Measurements from ENCODE around the gene ZNF184.

The ZNF184 gene

DNA sequence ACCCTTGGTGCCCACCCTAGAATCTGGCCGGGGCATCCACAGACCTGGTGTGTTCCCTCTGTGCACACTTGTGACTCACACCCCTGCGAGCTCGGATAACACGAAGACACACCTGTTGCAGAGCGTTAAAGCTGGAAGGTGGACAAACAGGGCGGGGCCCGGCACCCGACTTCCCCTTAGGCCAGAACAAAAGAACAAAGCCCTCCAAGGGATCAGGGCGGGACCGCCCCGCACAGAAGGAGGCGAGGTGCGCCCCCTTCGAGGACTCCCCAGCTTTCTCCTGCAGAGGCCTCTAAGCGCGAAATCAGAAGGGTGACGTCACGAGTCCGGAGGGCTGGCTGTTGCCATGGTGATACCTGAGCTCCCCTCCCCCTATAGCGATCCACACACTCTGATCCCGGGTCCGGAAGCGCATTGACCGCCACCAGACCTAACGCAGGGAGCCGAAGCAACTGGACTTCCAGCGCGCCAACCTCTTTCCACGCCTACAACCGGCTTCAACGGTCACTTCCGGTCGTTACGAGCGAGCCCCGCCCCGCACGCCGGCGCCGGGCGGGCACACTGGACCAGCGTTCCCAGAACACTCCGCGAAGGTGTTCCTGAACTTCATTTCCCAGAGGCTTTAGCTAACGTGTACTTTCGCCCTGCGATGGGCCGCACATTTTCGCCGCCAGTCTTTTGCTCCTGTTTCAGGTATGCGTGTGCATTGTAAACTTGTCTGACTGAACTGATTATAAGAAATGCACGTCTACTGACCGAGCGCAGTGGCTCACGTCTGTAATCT, at the start of gene ZNF184:
Gene ZNF184 (minus strand): TSS at position 489 of the 784 bp plus-strand sequence. CDS start 811 bp downstream, outside the sequence.
- DNase-seq: peak; percentile 98

DNA sequence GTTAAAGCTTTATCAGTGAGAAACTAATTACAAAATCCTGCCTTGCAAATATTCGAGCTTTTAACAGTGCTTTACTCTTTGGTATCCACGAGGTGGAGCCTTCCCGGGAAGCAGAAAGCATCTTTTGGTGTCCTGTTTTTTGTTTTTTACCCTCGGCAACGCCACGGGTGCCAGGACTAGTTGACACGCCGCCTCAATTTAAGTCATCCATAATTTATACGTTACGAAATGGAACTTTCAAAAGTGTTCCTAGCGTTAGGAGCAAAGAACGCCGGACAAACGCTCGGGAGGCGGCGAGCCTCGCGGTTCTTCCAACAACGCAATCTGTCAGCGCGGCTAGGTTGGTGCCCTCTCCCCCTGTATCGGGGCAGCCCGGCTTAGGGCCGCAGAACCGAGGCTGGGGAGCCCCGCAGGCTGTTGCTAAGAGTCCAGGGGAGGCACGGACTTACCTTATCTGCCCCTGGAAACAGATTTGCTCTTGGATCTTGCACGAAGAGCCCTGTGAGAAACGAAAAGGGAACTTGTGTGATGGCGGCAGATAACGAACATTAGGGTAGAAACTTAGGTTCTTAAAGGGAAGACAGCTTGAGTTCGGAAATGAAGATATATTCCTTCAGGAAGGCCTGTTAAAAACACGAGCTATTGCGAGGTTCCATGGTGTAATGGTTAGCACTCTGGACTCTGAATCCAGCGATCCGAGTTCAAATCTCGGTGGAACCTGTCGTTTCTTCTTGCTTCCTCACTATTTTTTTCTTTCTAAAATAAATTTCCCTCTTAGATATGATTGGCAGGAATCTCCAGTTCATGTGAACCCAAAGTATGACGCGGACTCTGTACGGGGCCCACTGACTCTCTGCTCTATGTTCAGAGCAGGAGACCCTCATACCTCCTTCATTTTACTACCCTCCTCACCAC, 46.2 kb upstream of the ZNF184 start:
- DNase-seq: peak; percentile 76

DNA sequence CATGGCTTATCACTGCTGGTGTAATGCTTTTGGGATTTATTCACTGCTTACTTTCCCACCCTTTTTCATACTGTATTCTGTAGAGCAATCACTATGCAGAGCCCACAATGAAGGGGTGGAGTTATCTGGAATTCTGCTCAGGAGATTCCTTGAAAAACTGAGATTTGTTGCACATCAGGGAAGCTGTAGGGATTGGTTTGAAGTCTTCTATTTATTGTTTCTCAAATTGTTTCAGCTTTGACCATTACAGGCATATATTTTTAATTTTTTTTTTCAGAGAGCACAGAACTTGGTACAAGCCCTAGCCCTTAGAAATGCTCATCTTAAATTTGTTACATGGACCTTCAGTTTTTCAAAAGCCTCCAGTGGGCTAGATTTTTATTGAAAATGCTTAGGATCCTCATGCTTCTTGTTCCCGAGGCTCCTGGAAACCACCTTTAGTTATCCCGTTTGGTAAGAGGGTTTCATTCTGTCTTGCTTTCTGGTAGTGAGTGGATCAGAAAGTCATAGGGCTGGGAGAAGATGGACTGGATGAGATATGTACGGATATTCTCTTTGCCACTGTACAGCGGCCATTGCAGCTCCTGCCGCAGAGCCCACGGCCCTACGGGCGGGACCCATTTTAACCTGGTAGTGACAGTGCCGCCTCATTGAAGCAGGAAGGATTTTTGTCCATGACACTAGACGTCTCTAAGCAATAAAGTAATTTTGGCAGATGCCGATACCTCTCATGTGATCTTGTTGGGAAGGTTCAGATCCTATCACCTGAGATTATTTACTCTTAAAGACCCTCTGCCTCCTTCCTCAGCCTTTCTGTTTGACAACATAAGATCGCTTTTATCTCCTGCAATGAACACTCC, 45.3 kb upstream of the ZNF184 start:
- DNase-seq: peak; percentile 44

DNA sequence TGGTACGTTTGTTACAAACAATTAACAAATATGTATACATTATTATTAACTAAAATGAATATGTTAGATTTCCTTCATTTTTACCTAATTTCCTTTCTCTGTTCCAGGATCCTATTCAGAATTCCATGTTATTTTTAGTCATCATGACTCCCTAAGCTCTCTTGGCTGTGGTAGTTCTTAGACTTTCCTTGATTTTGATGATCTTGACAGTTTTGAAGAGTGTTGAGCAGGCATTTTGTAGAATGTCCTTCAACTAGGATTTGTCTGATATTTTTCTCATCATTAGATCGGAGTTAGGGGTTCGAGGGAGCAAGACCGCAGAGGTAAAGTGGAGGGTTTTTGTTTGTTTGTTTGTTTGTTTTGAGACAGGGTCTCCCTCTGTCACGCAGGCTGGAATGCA, 44.3 kb upstream of the ZNF184 start:
- no peak for DNase-seq

GRCh38 chr6:27514906-27515495, 42.1 kb upstream of the ZNF184 start:
- no peak for DNase-seq

DNA sequence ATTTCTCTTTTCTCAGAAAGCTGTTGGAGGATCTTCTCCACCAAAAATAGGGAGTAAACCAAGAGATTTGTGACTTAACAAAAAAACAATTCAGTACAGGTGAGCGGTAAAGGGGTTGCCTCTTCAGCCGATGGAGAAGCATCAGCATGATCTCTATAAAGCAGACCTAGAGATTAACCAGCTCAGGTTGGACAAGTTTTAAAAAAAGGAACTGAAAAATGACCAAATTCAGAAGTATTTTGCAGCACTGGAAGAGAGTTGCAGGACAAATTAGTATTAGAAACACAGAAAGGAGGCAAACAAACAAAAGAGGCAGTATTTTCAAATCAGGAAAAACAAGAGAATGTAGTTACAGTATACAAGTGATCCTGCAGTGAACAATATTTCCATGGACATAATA, 39.6 kb upstream of the ZNF184 start:
- DNase-seq: no peak

DNA sequence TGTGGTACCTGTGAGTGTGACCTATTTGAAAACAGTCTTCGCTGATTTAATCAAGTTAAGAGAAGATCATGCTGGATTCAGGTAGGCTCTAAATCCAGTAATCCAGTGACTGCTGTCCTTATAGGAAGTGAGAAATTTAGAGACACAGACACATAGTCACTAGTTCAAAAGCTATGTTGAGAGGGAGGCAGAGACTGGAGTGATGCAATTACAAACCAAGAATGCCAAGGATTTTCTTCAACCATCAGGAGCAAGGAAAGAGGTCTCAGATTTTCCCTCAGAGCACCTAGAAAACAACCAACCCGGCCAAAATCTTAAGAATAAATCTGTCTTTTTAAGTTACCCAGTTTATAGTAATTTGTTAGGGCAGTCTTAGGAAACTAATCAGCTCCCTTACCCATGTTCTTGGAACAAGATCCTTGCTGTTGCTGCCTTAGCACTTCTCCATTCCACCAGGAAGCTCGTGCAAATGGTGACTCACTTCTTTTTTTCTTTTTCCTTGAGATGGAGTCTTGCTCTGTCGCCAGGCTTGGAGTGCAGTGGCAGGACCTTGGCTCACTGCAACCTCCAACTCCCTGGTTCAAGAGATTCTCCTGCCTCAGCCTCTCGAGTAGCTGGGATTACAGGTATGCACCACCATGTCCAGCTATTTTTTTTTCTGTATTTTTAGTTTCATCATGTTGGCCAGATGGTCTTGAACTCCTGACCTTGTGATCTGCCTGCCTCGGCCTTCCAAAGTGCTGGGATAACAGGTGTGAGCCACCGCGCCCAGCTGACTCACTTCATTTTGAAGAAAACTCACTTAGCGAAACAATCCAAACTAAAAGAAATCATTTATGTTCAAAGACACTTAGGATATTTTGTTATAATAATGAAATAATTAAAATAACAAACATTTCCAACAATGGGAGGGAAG, 34.4 kb upstream of the ZNF184 start:
- DNase-seq: no peak

DNA sequence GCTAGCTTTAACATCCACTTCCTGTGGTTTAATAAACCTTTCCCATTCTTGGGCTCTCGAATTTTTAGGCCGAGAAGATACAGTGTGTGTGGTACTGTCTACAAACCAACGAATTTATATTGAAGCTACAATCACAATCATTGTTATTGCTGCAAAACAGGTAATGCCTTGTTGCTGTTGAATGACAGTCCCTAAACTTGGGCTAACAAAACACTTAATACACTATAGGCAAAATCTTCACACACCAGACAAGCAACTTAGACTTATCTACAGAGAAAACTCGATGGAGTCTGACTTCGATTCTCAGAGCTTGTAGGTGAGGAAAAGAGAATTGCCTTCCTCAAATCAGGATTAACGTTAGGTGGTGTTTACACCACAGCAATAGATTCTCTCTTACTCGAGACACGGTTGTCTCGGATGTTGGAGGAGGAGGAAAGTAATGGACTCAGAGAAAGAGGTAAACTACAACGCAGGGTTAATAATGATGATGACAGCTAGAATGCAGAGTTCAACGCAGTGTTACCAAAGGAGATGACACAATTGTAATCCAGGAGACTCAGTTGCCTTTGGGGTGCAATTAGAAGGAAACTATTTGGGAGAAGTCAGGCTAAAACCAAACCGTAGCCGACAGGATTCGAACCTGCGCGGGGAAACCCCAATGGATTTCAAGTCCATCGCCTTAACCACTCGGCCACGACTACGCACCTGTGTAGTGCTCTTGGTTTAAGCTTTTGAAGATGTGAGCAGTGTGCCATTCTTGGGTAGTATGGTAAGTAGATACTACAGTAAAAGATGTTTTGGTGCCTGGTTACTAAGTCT, 32.5 kb upstream of the ZNF184 start:
- DNase-seq: peak; percentile 81

DNA sequence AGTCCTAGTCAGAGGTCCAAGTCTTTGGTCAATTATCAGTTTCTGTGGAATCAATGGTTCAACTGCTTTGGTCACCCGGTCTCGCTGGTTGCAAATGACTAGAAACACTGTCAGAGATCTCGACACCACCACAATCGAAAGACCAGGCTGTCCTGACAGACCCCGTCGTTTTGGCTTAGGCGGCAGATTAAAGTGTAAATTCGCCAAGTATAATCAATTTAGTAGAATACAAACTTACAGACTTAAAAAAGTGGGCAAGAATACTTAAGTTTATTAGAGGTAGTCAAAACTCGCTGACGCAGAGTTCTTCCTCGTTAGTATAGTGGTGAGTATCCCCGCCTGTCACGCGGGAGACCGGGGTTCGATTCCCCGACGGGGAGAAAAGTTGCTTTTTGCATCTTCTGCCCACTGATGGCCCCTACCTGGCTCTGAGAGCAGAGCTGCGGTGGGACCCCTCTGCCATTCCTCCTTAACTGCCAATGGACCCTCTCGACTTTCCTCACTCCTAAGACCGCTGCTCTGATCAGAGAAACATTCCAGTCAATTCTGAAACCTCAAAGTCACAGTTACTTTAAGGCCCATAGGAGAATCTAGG, 30.6 kb upstream of the ZNF184 start:
- DNase-seq: peak; percentile 75

DNA sequence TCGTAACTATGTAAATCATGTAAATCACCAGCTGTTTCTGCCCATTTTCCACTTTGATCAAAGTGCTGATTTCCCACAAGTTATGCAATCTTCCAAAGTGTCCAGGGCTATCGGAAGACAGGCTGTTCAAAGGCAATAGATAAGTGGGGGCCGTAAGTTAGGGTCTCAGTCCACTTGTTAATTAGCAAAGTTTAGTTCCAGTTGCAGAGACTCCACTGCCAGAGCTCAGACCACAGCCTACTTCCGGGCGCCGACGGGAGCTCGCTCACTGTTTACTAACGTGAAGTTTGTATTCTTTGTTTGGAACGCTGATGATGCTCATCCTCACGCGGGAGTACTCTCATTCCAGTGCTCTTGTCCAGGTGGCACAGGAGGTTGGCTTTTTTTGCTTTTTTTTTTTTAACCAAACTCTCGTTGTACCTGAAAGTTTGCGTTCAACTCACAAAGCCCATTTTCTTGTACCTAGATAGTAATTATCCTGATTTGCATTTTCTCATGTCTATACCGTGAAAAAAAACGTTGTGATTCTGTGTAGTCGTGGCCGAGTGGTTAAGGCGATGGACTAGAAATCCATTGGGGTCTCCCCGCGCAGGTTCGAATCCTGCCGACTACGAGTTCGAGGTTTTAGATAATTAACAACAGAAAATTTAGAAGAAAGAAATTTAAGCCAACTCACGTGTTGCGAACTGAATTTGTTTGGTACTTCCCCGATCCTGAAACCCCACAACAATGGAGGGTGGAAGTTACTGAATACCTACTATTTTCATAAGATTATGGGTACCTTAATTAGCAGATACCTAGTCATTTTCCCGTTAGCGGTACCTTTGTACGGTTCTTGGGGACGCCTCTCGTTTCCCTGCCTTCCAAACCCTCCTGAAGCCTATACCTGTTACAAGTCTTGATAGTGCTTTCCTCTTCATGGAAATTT, 29.9 kb upstream of the ZNF184 start:
- DNase-seq: peak; percentile 81

DNA sequence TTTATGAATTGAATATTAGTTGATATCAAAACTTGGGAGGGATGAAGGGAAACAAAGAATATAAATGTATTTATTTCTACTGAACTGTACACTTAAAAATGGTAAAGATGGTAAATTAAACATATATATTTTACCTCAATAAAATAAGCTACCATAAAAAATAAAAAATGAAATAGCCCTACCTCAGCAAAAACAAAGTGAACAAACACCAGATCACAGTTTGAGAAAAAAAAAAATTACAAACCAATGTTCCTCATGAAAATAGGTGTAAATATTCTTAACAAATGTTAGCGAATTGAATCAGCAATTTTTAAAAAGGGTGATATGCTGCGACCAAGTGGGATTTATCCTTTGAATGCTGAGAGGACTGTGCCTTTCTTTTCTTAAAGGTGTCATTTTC, 28.3 kb upstream of the ZNF184 start:
- no peak for DNase-seq

DNA sequence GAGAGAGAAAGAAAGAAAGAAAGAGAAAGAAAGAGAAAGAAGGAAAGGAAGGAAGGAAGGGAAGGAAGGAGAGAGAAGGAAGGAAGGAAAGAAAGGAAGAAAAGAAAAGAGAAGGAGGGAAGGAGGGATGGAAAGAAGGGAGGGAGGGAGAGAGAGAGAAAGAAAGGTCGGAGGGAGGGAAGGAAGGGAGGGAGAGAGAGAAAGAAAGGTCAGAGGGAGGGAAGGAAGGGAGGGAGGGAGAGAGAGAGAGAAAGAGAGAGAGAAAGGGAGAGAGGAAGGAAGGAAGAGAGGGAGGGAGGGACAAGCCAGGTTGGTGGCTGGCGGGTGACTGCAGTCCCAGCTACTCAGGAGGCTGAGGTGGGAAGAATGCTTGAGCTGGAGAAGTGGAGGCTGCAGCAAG, 27.3 kb upstream of the ZNF184 start:
- DNase-seq: no peak

DNA sequence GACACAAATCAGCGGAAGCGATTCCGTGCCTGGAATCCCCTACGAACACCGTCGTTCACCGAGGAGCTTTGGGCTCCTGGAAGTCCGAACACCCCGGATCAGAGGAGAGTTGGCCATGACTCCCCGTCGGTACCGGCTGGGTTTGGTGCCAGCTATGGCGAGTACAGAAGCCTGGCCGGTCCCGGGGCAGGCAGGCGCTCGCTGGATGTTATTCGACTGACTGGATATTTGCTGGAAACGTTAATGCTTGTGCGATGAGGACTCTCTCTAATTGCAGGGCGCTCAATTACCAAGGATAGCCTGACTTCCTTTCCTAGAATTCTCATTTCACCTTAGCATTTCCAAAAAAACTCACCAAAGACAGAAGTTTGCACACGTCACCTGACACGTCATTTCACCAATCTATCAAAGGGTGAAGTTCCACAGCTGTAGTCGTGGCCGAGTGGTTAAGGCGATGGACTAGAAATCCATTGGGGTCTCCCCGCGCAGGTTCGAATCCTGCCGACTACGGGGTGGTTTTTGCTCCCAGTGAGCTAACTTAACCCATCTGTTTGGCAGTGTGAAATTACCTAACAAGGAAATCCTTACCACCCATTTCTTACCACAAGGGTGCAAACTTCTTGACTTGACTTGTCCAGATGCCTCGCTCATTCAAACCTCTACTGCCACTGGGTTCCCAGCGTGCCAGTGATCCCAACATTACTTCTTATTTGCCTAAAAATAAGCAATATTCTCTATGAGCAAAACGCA, 22.7 kb upstream of the ZNF184 start:
- DNase-seq: no peak

DNA sequence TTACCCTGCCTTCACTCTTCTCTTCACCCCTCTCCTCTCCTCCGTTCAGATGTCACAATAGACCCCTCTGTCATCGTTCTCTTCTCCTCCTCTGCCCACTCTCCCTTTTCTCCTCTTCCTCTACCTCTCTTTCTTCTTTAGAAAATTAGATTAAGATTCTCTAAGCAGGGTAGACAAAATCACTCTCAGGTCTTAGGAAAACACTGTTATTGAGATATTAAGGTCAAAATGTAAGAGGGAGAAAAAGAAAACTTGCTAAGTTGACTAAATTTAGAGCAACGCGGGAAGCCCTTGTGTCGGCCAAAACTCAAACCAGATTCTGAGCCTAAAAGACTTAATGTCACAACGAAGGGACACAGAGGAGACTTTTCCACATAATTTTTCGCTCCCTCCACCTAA, 22.1 kb upstream of the ZNF184 start:
- no peak for DNase-seq

- DNase-seq: no peak
Measured at GRCh38 chr6:27494103-27494502, 21.2 kb upstream of the ZNF184 start.

DNA sequence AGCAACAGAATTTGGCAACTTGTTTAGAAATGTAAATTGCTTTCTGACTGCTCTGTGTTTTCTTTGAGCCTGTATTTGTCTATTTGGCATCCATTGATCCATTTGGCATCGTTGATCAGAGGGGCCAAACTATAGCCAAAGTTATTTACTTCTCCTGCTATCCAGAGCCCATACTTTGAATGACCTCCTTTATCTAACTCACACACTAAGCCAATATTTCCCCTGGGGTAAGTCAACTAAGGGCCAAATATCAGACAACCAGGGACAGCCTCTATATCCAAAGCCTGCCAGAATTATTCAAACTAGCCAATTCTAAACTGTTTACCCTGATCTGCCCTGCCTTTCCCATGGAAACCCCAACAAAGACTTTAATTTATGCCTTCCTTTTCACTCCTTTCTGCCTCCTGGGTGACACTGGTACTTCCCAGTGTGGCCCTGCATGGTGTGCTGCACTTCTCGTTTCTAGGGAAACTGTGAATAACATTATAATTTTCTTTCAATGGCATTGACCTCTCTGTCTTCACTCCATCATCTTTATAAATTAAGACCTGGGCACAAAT, 19.8 kb upstream of the ZNF184 start:
- no peak for DNase-seq

GRCh38 chr6:27479319-27480182, 6.6 kb upstream of the ZNF184 start:
- peak; percentile 88 for DNase-seq
